ENCODE measurements around the gene SIX2.
A peak's percentile ranks its signal among the peaks of the same experiment; 100 is the strongest.

The SIX2 gene

GRCh38 chr2:45011121-45011520 lies 1.9 kb upstream of the SIX2 start:
- peaks cover 90% of the 10 kb centered on the region for H3K27me3 Mint-ChIP-seq (ENCODE audit: low read depth)
- H3K4me1 Mint-ChIP-seq, result peaks cover 47% of the 10 kb centered on the region
- peak overlapping the region; percentile 13 to 81 (median 81) for H3K27ac Mint-ChIP-seq
- peaks cover 11% of the 10 kb centered on the region for H3K36me3 Mint-ChIP-seq (ENCODE audit: low read depth)
- H3K9me3 Mint-ChIP-seq, result no peaks in the 10 kb centered on the region
- TF ChIP-seq, protein P1, sequence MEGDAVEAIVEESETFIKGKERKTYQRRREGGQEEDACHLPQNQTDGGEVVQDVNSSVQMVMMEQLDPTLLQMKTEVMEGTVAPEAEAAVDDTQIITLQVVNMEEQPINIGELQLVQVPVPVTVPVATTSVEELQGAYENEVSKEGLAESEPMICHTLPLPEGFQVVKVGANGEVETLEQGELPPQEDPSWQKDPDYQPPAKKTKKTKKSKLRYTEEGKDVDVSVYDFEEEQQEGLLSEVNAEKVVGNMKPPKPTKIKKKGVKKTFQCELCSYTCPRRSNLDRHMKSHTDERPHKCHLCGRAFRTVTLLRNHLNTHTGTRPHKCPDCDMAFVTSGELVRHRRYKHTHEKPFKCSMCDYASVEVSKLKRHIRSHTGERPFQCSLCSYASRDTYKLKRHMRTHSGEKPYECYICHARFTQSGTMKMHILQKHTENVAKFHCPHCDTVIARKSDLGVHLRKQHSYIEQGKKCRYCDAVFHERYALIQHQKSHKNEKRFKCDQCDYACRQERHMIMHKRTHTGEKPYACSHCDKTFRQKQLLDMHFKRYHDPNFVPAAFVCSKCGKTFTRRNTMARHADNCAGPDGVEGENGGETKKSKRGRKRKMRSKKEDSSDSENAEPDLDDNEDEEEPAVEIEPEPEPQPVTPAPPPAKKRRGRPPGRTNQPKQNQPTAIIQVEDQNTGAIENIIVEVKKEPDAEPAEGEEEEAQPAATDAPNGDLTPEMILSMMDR (IDR thresholded peaks at IDR 0.05; ENCODE audit: unreplicated experiment in 3 of 3), result no peak
- H3K4me3 Mint-ChIP-seq, result peak overlapping the region; percentile 86 to 94 (median 92)

DNA sequence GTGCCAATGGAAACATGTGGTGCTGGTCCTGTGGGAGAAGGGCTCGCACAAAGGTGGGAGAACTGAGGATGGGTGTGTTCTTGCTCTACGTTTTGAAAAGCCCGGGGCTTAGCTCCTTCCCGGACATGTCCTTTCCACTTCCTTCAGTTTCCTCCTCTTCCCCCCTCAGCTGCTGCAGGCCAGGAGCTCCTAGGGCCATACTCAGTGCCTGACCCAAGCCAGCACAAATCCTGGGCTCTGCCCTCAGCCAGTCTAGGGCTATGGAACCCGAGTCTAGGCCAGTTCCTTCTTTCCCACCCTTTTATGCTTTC lies 1.4 kb upstream of the SIX2 start:
- Mint-ChIP-seq H3K36me3 (ENCODE audit: low read depth) (peaks cover 11% of the 10 kb centered on the region), H3K27ac (peak overlapping the region; percentile 13 to 81 (median 81)), H3K9me3 (peaks cover under 1% of the 10 kb centered on the region), H3K4me1 (peaks cover 49% of the 10 kb centered on the region), H3K4me3 (peak overlapping the region; percentile 86 to 94 (median 92)), H3K27me3 (ENCODE audit: low read depth) (peaks cover 90% of the 10 kb centered on the region)
- TF ChIP-seq, protein P1 (IDR thresholded peaks at IDR 0.05; ENCODE audit: unreplicated experiment in 3 of 3), result no peak

GRCh38 chr2:45009928-45010701 lies 863 bp upstream of the SIX2 start:
- Mint-ChIP-seq H3K27me3 (ENCODE audit: low read depth) (peaks cover 90% of the 10 kb centered on the region), H3K27ac (peak overlapping the region; percentile 13 to 81 (median 81)), H3K4me3 (peak overlapping the region; percentile 86 to 94 (median 92)), H3K36me3 (ENCODE audit: low read depth) (peaks cover 11% of the 10 kb centered on the region), H3K9me3 (peaks cover 3% of the 10 kb centered on the region), H3K4me1 (peaks cover 52% of the 10 kb centered on the region)
- TF ChIP-seq, protein P1 (IDR thresholded peaks at IDR 0.05; ENCODE audit: unreplicated experiment in 3 of 3), result no peak

DNA sequence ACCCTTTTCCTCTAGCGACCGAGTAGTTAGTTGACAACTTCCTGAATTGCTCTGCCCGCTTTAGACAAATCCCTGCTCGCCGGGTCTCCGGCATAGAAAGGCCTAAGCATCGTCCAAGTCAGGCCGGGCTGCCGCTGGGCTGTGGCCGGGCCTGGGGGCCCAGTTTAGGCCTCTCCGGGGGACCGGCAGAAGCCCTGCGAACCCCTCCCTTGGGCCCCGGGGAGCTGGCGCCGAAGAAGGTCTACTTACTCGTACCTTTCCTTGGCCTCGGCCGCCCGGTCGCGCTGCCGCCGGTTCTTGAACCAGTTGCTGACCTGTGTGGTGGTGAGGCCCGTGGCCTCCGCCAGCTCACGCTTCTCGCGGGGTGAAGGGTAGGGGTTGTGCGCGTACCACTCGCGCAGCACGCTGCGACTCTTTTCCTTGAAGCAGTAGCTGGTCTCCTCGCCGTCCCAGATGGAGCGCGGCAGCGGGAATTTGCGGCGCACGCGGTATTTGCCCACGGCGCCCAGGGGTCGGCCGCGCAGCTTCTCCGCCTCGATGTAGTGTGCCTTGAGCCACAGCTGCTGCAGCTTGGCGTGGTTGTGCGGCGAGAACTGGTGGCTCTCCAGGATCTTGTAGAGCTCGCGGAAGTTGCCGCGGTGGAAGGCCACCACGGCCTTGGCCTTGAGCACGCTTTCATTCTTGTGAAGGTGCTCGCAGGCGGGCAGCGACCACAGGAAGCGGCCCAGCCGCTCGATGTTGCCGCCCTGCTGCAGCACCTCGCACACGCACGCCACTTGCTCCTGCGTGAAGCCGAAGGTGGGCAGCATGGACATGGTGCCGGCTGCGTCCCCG lies 739 bp downstream of the SIX2 start:
- peaks cover 3% of the 10 kb centered on the region for H3K9me3 Mint-ChIP-seq
- H3K36me3 Mint-ChIP-seq (ENCODE audit: low read depth), result peaks cover 11% of the 10 kb centered on the region
- peaks cover 95% of the 10 kb centered on the region for H3K27me3 Mint-ChIP-seq (ENCODE audit: low read depth)
- TF ChIP-seq, protein P1 (IDR thresholded peaks at IDR 0.05; ENCODE audit: unreplicated experiment in 3 of 3), result no peak
- peaks cover 43% of the 10 kb centered on the region for H3K4me1 Mint-ChIP-seq
- peak overlapping the region in 1 of 3 experiments; percentile 50 for H3K27ac Mint-ChIP-seq
- peak overlapping the region; percentile 75 to 88 (median 83) for H3K4me3 Mint-ChIP-seq

GRCh38 chr2:45007961-45008295 lies 1.3 kb downstream of the SIX2 start:
- H3K27me3 Mint-ChIP-seq (ENCODE audit: low read depth), result peaks cover 99% of the 10 kb centered on the region
- H3K36me3 Mint-ChIP-seq (ENCODE audit: low read depth), result peaks cover 14% of the 10 kb centered on the region
- H3K27ac Mint-ChIP-seq, result peak overlapping the region in 2 of 3 experiments; percentile 28 to 50
- peaks cover 3% of the 10 kb centered on the region for H3K9me3 Mint-ChIP-seq
- peak overlapping the region; percentile 75 to 88 (median 83) for H3K4me3 Mint-ChIP-seq
- peaks cover 48% of the 10 kb centered on the region for H3K4me1 Mint-ChIP-seq
- TF ChIP-seq, protein P1 (IDR thresholded peaks at IDR 0.05; ENCODE audit: unreplicated experiment in 3 of 3), result no peak
